ENCODE measurements around the gene DCXR.

DCXR gene

DNA sequence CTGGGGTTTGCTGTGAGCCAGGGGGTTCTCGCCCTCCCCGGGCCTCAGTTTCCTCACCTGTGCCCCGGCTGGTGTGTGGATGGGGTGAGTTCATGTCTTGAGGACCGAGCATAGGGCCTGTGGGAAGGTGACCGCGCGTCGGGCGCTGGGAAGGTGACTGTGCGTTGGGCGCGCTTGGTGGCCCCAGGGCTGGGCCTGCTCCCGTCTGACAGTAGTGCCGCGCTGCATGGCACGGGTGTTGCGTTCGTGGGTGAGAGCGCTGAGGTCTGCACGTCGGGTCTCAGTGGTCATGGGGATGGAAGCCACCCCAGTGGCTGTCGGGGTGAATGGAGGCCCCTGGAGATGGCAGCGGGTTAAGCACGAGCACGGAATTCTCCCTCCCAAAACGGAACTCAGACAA lies 50.9 kb downstream of the DCXR start:
- ATAC-seq (ENCODE audit: insufficient read depth, low read depth) = no peak
- no peaks in the 10 kb centered on the region for H3K9me3 ChIP-seq (ENCODE audit: insufficient read depth, low read length, severe bottlenecking)
- H3K4me3 ChIP-seq (ENCODE audit: low read depth in 1 of 2, low read length in 2 of 2) = no peak overlapping the region
- H3K27me3 ChIP-seq (ENCODE audit: insufficient read depth, low read length, poor library complexity) = no peaks in the 10 kb centered on the region
- H3K4me1 ChIP-seq (ENCODE audit: insufficient read depth, low read length) = no peaks in the 10 kb centered on the region
- peaks cover 31% of the 10 kb centered on the region for H3K36me3 ChIP-seq (ENCODE audit: insufficient read depth, low read length)
- no peak overlapping the region for H3K4me2 ChIP-seq (ENCODE audit: insufficient read depth, low read length)
- H3K9ac ChIP-seq (ENCODE audit: low read depth, low read length) = no peak overlapping the region
- TF ChIP-seq EZH2 (IDR thresholded peaks at IDR 0.05; ENCODE audit: borderline replicate concordance, low read depth, low read length, severe bottlenecking) = no peak
- TF ChIP-seq, protein P1, sequence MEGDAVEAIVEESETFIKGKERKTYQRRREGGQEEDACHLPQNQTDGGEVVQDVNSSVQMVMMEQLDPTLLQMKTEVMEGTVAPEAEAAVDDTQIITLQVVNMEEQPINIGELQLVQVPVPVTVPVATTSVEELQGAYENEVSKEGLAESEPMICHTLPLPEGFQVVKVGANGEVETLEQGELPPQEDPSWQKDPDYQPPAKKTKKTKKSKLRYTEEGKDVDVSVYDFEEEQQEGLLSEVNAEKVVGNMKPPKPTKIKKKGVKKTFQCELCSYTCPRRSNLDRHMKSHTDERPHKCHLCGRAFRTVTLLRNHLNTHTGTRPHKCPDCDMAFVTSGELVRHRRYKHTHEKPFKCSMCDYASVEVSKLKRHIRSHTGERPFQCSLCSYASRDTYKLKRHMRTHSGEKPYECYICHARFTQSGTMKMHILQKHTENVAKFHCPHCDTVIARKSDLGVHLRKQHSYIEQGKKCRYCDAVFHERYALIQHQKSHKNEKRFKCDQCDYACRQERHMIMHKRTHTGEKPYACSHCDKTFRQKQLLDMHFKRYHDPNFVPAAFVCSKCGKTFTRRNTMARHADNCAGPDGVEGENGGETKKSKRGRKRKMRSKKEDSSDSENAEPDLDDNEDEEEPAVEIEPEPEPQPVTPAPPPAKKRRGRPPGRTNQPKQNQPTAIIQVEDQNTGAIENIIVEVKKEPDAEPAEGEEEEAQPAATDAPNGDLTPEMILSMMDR (IDR thresholded peaks at IDR 0.05; ENCODE audit: borderline replicate concordance, extremely low read depth, low read length, poor library complexity, severe bottlenecking) = no peak
- H2AFZ ChIP-seq (ENCODE audit: low read depth, low read length) = no peak overlapping the region
- H3K79me2 ChIP-seq (ENCODE audit: insufficient read depth, low read length) = peaks cover 5% of the 10 kb centered on the region; the same call in 1 of the 2 replicates
- no peak overlapping the region for H3K27ac ChIP-seq (ENCODE audit: low read length)
- DNase-seq = no peak
- H4K20me1 ChIP-seq (ENCODE audit: insufficient read depth, low read length) = peaks cover 22% of the 10 kb centered on the region; the same call in 1 of the 2 replicates
